ENCODE data around the gene CRBN.

GRCh38 chr3:3105815-3106214, 73.7 kb downstream of the CRBN start:
- TF ChIP-seq, protein P1, sequence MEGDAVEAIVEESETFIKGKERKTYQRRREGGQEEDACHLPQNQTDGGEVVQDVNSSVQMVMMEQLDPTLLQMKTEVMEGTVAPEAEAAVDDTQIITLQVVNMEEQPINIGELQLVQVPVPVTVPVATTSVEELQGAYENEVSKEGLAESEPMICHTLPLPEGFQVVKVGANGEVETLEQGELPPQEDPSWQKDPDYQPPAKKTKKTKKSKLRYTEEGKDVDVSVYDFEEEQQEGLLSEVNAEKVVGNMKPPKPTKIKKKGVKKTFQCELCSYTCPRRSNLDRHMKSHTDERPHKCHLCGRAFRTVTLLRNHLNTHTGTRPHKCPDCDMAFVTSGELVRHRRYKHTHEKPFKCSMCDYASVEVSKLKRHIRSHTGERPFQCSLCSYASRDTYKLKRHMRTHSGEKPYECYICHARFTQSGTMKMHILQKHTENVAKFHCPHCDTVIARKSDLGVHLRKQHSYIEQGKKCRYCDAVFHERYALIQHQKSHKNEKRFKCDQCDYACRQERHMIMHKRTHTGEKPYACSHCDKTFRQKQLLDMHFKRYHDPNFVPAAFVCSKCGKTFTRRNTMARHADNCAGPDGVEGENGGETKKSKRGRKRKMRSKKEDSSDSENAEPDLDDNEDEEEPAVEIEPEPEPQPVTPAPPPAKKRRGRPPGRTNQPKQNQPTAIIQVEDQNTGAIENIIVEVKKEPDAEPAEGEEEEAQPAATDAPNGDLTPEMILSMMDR (CRISPR knock-in tag; IDR thresholded peaks at IDR 0.05), result no peak
- no peak for TF ChIP-seq EP300 (IDR thresholded peaks at IDR 0.05; ENCODE audit: low read depth in 2 of 2, low read length in 2 of 2)
- no peak for TF ChIP-seq EP300 (CRISPR knock-in tag; IDR thresholded peaks at IDR 0.05; ENCODE audit: borderline replicate concordance)

Measured in HepG2 (cell line).